ENCODE data around the gene TMCC1. TPM values are rescaled to one million over a fixed set of nuclear protein-coding genes. Genes with fewer than 3 reads are reported as not detected.
A peak's percentile ranks its signal among the peaks of the same experiment; 100 is the strongest.

Gene TMCC1
- total RNA-seq, 1 donor from 2014 or later, result 28.0 TPM

GRCh38 chr3:129694228-129694627 is 199.3 kb downstream of the TMCC1 start:
- Histone ChIP-seq H3K4me3 (ENCODE audit: low read depth, low read length) (no peak overlapping the region), H3K27me3 (ENCODE audit: control insufficient read depth, insufficient read depth, low read length) (no peaks in the 10 kb centered on the region), H3K36me3 (ENCODE audit: control insufficient read depth, insufficient read depth, low read length) (no peaks in the 10 kb centered on the region)
- no peak for TF ChIP-seq CTCF (IDR thresholded peaks at IDR 0.05; ENCODE audit: insufficient read depth, low read length, poor library complexity, severe bottlenecking)
- peak; percentile 29 for DNase-seq (ENCODE audit: low read depth)

- H3K36me3 ChIP-seq (ENCODE audit: control insufficient read depth, insufficient read depth, low read length), result no peaks in the 10 kb centered on the region
- H3K27me3 ChIP-seq (ENCODE audit: control insufficient read depth, insufficient read depth, low read length), result no peaks in the 10 kb centered on the region
- DNase-seq (ENCODE audit: low read depth), result no peak
- TF ChIP-seq CTCF (IDR thresholded peaks at IDR 0.05; ENCODE audit: insufficient read depth, low read length, poor library complexity, severe bottlenecking), result no peak
- H3K4me3 ChIP-seq (ENCODE audit: low read depth, low read length), result no peak overlapping the region
Observed at GRCh38 chr3:129692743-129693142, 200.8 kb downstream of the TMCC1 start.

GRCh38 chr3:129690963-129691362 is 202.5 kb downstream of the TMCC1 start:
- Histone ChIP-seq H3K36me3 (ENCODE audit: control insufficient read depth, insufficient read depth, low read length) (no peaks in the 10 kb centered on the region), H3K4me3 (ENCODE audit: low read depth, low read length) (no peak overlapping the region), H3K27me3 (ENCODE audit: control insufficient read depth, insufficient read depth, low read length) (no peaks in the 10 kb centered on the region)
- no peak for DNase-seq (ENCODE audit: low read depth)
- TF ChIP-seq CTCF (IDR thresholded peaks at IDR 0.05; ENCODE audit: insufficient read depth, low read length, poor library complexity, severe bottlenecking), result no peak

GRCh38 chr3:129690406-129690805 is 203.1 kb downstream of the TMCC1 start:
- TF ChIP-seq CTCF (IDR thresholded peaks at IDR 0.05; ENCODE audit: insufficient read depth, low read length, poor library complexity, severe bottlenecking), result no peak
- Histone ChIP-seq H3K4me3 (ENCODE audit: low read depth, low read length) (no peak overlapping the region), H3K36me3 (ENCODE audit: control insufficient read depth, insufficient read depth, low read length) (no peaks in the 10 kb centered on the region), H3K27me3 (ENCODE audit: control insufficient read depth, insufficient read depth, low read length) (no peaks in the 10 kb centered on the region)
- peak; percentile 31 for DNase-seq (ENCODE audit: low read depth)

- Histone ChIP-seq H3K27me3 (ENCODE audit: control insufficient read depth, insufficient read depth, low read length) (no peaks in the 10 kb centered on the region), H3K4me3 (ENCODE audit: low read depth, low read length) (no peak overlapping the region), H3K36me3 (ENCODE audit: control insufficient read depth, insufficient read depth, low read length) (no peaks in the 10 kb centered on the region)
- TF ChIP-seq CTCF (IDR thresholded peaks at IDR 0.05; ENCODE audit: insufficient read depth, low read length, poor library complexity, severe bottlenecking), result no peak
- no peak for DNase-seq (ENCODE audit: low read depth)
Observed at GRCh38 chr3:129689036-129689435, 204.5 kb downstream of the TMCC1 start.

GRCh38 chr3:129688271-129688895 is 205.1 kb downstream of the TMCC1 start:
- TF ChIP-seq CTCF (IDR thresholded peaks at IDR 0.05; ENCODE audit: insufficient read depth, low read length, poor library complexity, severe bottlenecking), result no peak
- no peak for DNase-seq (ENCODE audit: low read depth)
- no peak overlapping the region for H3K4me3 ChIP-seq (ENCODE audit: low read depth, low read length)

More at GRCh38 chr3:129688271-129688895, 205.1 kb downstream of the TMCC1 start:
- H3K36me3 ChIP-seq (ENCODE audit: control insufficient read depth, insufficient read depth, low read length), result no peaks in the 10 kb centered on the region
- H3K27me3 ChIP-seq (ENCODE audit: control insufficient read depth, insufficient read depth, low read length), result no peaks in the 10 kb centered on the region
